ENCODE results near the gene MRI1. TPM values are rescaled to one million over a fixed set of nuclear protein-coding genes. Genes with fewer than 3 reads are reported as not detected.
A peak's percentile ranks its signal among the peaks of the same experiment; 100 is the strongest.
"Not testable (repeated sequence)": the region's sequence is repeated elsewhere in the genome, so short reads cannot be mapped to it uniquely, and the experiment has no call there.

Gene MRI1
- total RNA-seq, 1 donor from 2014 or later: 22.4 TPM

- no peak for DNase-seq (ENCODE audit: low read depth in 2 of 2)
These were observed 5.5 kb upstream of the MRI1 start for GRCh38 chr19:13758795-13759194.

- DNase-seq (ENCODE audit: low read depth in 2 of 2): no peak
These were observed 2.9 kb upstream of the MRI1 start for GRCh38 chr19:13761423-13761822.

- no peak for DNase-seq (ENCODE audit: low read depth in 2 of 2)
These were observed 1.6 kb upstream of the MRI1 start for GRCh38 chr19:13762635-13763235.

GRCh38 chr19:13763265-13763664 lies 1.1 kb upstream of the MRI1 start:
- no peak for DNase-seq (ENCODE audit: low read depth in 2 of 2)

GRCh38 chr19:13764821-13765394 lies 586 bp downstream of the MRI1 start:
- peak; percentile 29 to 44 for DNase-seq (ENCODE audit: low read depth in 2 of 2)

GRCh38 chr19:13765395-13766094 lies 1.2 kb downstream of the MRI1 start:
- DNase-seq (ENCODE audit: low read depth in 2 of 2): no peak

- DNase-seq (ENCODE audit: low read depth in 2 of 2): no peak
These were observed 1.8 kb downstream of the MRI1 start for GRCh38 chr19:13766095-13766481.

GRCh38 chr19:13768510-13768909 lies 4.2 kb downstream of the MRI1 start:
- DNase-seq (ENCODE audit: low read depth in 2 of 2): no peak

GRCh38 chr19:13770013-13770635 lies 5.8 kb downstream of the MRI1 start:
- DNase-seq (ENCODE audit: low read depth in 2 of 2): no peak

GRCh38 chr19:13774217-13775191 lies 10.2 kb downstream of the MRI1 start, which contains the start of gene C19orf53:
C19orf53 (plus strand) TSS chr19:13774456; CDS start chr19:13774478, 22 bp downstream.
- peak; percentile 95 for DNase-seq (ENCODE audit: low read depth in 2 of 2)

- no peak for DNase-seq (ENCODE audit: low read depth in 2 of 2)
These were observed 14.1 kb downstream of the MRI1 start for GRCh38 chr19:13778398-13778797.

- no peak for DNase-seq (ENCODE audit: low read depth in 2 of 2)
These were observed 14.5 kb downstream of the MRI1 start for GRCh38 chr19:13778847-13779246.

- DNase-seq (ENCODE audit: low read depth in 2 of 2): not testable (repeated sequence)
These were observed 15.5 kb downstream of the MRI1 start for GRCh38 chr19:13779794-13780193.

- DNase-seq (ENCODE audit: low read depth in 2 of 2): peak; percentile 59 to 85
These were observed 17.2 kb downstream of the MRI1 start for GRCh38 chr19:13781547-13781946.

- no peak for DNase-seq (ENCODE audit: low read depth in 2 of 2)
These were observed 18.2 kb downstream of the MRI1 start for GRCh38 chr19:13782537-13782936.

GRCh38 chr19:13783565-13784500 lies 19.5 kb downstream of the MRI1 start:
- no peak for DNase-seq (ENCODE audit: low read depth in 2 of 2)

GRCh38 chr19:13784731-13785452 lies 20.6 kb downstream of the MRI1 start:
- peak; percentile 73 to 76 for DNase-seq (ENCODE audit: low read depth in 2 of 2)

- DNase-seq (ENCODE audit: low read depth in 2 of 2): no peak
These were observed 24.7 kb downstream of the MRI1 start for GRCh38 chr19:13788991-13789390.

GRCh38 chr19:13790354-13790753 lies 26.0 kb downstream of the MRI1 start:
- DNase-seq (ENCODE audit: low read depth in 2 of 2): no peak
